Measurements from ENCODE around the gene RAB28. TPM values are rescaled to one million over a fixed set of nuclear protein-coding genes. Genes with fewer than 3 reads are reported as not detected.

Gene RAB28
- total RNA-seq, 2 donors from 2014 or later, result 16.7 to 17.7 TPM

GRCh38 chr4:13327991-13328390, 156.1 kb downstream of the RAB28 start:
- no peak for ATAC-seq
- DNase-seq (ENCODE audit: low spot score), result no peak
- Mint-ChIP-seq H3K4me3 (no peak overlapping the region), H3K27ac (no peak overlapping the region), H3K4me1 (ENCODE audit: low read depth in 2 of 2) (no peaks in the 10 kb centered on the region), H3K27me3 (no peaks in the 10 kb centered on the region), H3K36me3 (peaks cover 10% of the 10 kb centered on the region), H3K9me3 (peaks cover 6% of the 10 kb centered on the region)

DNA sequence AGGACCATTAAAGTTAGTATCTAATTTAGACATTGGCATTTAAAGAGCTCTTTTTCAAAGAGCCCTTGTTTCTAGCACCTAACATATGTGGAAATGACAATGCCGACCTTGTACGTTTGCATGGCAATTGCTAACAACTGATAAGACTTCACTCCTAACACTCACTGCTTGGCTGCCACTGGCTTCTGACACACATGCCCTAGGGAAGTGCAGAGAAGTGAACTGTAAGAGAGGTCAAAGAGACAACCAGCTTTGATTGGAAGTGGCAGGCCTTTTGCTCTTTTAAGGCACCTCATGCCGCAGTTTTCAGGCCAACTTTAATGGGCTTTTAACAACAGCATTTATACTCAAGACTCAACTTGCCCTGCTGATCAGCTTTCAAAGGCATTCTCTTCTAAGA, 158.4 kb downstream of the RAB28 start:
- no peaks in the 10 kb centered on the region for H3K27me3 Mint-ChIP-seq
- DNase-seq (ENCODE audit: low spot score), result no peak
- no peaks in the 10 kb centered on the region for H3K4me1 Mint-ChIP-seq (ENCODE audit: low read depth in 2 of 2)
- H3K9me3 Mint-ChIP-seq, result peaks cover 5% of the 10 kb centered on the region
- H3K27ac Mint-ChIP-seq, result no peak overlapping the region
- H3K4me3 Mint-ChIP-seq, result no peak overlapping the region
- no peak for ATAC-seq
- peaks cover 14% of the 10 kb centered on the region for H3K36me3 Mint-ChIP-seq

- DNase-seq (ENCODE audit: low spot score) (no peak), ATAC-seq (no peak)
- H3K27me3 Mint-ChIP-seq, result no peaks in the 10 kb centered on the region
- H3K36me3 Mint-ChIP-seq, result peaks cover 18% of the 10 kb centered on the region
- H3K9me3 Mint-ChIP-seq, result peaks cover 9% of the 10 kb centered on the region
- no peak overlapping the region for H3K27ac Mint-ChIP-seq
- no peak overlapping the region for H3K4me3 Mint-ChIP-seq
- H3K4me1 Mint-ChIP-seq (ENCODE audit: low read depth in 2 of 2), result no peaks in the 10 kb centered on the region
These were observed 160.2 kb downstream of the RAB28 start for GRCh38 chr4:13323921-13324320.

- DNase-seq (ENCODE audit: low spot score) (no peak), ATAC-seq (no peak)
- Mint-ChIP-seq H3K36me3 (peaks cover 18% of the 10 kb centered on the region), H3K4me1 (ENCODE audit: low read depth in 2 of 2) (no peaks in the 10 kb centered on the region), H3K27ac (no peak overlapping the region), H3K9me3 (peaks cover 6% of the 10 kb centered on the region), H3K4me3 (no peak overlapping the region), H3K27me3 (no peaks in the 10 kb centered on the region)
These were observed 161.4 kb downstream of the RAB28 start for GRCh38 chr4:13322681-13323101.

Other genes starting within 250 kb of the RAB28 start
- gene NKX3-2, start 60.2 kb upstream of the RAB28 start, total RNA-seq, result not detected
- gene BOD1L1, start 143.4 kb upstream of the RAB28 start, total RNA-seq, result 10 to 100 TPM; 41.4 to 43.5 TPM

Data from natural killer cell treated with Interleukin-12 subunit alpha and Interleukin-12 subunit beta and Interleukin-15 and Interleukin-18, amount 100 ng/mL, for 72 hours (primary cell).